Measurements from ENCODE around the gene RFC1.
"Not testable (repeated sequence)": the region's sequence is repeated elsewhere in the genome, so short reads cannot be mapped to it uniquely, and the experiment has no call there.

Gene RFC1, protein sequence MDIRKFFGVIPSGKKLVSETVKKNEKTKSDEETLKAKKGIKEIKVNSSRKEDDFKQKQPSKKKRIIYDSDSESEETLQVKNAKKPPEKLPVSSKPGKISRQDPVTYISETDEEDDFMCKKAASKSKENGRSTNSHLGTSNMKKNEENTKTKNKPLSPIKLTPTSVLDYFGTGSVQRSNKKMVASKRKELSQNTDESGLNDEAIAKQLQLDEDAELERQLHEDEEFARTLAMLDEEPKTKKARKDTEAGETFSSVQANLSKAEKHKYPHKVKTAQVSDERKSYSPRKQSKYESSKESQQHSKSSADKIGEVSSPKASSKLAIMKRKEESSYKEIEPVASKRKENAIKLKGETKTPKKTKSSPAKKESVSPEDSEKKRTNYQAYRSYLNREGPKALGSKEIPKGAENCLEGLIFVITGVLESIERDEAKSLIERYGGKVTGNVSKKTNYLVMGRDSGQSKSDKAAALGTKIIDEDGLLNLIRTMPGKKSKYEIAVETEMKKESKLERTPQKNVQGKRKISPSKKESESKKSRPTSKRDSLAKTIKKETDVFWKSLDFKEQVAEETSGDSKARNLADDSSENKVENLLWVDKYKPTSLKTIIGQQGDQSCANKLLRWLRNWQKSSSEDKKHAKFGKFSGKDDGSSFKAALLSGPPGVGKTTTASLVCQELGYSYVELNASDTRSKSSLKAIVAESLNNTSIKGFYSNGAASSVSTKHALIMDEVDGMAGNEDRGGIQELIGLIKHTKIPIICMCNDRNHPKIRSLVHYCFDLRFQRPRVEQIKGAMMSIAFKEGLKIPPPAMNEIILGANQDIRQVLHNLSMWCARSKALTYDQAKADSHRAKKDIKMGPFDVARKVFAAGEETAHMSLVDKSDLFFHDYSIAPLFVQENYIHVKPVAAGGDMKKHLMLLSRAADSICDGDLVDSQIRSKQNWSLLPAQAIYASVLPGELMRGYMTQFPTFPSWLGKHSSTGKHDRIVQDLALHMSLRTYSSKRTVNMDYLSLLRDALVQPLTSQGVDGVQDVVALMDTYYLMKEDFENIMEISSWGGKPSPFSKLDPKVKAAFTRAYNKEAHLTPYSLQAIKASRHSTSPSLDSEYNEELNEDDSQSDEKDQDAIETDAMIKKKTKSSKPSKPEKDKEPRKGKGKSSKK

DNA sequence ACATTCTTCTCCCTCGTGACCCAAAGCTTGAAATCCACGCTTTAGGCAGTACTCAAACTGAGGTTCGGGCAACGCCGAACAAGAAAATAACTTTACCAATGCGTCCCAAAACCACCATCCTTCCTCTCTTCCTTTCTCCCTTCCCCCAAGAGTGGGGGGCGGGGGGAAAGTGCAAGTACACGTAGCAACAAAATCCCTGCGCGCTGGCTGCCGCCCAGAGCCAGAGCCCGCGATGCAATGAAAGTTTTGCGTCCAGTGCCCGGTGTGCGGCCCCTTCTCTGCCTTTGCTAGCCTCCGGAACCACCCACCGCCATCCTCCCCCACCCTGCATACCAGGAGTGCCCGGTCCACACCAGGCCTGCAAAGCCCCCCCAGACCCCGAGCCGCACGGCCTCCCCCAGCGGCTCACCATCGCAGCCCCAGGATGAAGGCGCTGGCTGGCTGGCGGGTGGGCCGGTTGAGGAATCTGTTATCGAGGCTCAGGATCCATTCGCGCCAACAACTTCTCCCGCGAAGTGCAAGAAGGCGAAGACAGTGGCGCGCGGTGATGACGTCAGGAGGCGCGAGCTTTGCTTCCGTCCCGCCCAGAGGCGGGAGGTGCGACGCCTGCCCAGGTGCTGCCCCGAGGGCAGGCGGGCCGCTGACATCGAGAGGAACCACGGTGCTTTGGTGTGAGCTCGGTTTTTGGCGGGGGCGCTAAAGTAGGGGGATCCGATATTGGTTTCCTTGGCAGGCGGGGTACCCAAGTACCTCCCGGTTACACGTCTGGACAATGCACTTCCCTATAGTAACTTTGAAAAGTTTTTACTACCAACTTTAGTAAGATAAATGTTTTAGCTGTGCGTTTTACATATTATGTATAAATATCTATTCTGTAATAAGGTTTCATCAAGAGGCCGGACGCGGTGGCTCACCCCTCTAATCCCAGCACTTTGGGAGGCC, at the start of gene RFC1:
Gene RFC1 (minus strand): TSS at position 533 of the 942 bp plus-strand sequence. CDS start 121 bp downstream, at position 412.
- peak; percentile 85 for DNase-seq (ENCODE audit: low read depth)

DNA sequence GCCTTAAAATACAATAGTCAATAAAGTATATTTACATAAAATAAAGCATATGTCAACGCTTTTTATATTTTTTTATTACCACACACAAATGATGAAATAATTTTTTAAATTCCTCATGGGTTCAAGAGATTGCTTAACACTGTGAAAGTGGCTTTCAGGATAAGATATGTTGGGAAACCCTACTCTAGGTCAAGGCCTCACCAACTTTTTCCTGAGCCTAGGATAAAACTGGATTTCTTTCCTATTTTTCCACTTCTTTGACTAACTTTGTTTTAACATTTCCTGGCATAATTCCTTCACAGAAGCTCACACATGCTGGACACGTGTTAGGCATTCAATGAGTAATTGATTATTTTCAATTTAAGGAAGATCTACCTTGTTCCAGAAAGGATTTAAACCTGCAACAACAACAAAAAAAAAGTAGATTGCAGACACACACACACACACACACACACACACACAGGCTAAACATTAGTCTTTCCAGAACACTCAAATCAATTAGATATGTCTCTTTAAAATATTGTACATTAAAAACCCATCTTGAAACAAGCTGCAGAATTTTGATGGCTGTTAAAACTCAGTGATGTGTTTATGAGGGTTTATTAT, 49.6 kb upstream of the RFC1 start:
- no peak for DNase-seq (ENCODE audit: low read depth)

DNA sequence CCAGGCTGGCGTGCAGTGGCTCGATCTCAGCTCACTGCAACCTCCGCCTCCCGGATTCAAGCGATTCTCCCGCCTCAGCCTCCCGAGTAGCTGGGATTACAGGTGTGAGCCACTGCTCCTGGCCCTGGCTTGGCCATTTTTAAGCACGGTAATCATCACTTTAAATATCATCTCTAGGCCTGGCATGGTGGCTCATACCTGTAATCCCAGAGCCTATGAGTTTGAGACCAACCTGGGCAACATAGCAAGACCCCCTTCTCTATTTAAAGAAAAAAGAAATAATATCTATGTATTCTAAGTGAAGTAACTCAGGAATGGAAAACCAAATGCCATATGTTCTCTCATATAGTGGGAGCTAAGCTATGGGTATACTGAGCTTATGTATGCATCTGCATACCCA, 45.4 kb upstream of the RFC1 start:
- not testable (repeated sequence) for DNase-seq (ENCODE audit: low read depth)

DNA sequence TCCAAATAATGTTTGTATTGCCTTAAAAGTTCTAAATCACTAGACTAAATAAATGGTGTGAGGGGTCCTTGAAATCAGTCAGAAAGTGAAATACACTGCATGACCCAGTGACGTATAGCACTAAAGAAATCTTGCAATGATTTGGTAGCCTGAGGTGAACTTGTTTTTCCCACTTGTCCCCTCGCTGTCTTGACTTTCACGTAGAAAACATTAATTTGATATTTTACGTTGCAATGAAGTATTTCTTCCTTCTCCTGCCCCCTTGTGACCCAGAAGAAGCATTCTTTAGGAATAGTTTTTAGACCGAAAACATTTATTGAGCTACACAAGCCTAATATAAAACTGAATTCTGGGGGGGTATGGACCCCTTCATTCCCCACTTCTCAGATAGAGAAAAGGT, 44.3 kb upstream of the RFC1 start:
- no peak for DNase-seq (ENCODE audit: low read depth)

DNA sequence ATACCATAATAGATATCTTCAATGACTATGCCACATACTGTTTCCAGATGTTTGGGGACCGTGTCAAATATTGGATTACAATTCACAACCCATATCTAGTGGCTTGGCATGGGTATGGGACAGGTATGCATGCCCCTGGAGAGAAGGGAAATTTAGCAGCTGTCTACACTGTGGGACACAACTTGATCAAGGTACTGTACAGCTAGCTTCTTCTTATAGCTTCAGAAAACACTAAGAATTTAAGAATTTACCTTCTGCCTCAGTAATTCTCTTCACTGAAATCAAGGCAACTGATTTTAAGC, 41.4 kb upstream of the RFC1 start:
- DNase-seq (ENCODE audit: low read depth): no peak

DNA sequence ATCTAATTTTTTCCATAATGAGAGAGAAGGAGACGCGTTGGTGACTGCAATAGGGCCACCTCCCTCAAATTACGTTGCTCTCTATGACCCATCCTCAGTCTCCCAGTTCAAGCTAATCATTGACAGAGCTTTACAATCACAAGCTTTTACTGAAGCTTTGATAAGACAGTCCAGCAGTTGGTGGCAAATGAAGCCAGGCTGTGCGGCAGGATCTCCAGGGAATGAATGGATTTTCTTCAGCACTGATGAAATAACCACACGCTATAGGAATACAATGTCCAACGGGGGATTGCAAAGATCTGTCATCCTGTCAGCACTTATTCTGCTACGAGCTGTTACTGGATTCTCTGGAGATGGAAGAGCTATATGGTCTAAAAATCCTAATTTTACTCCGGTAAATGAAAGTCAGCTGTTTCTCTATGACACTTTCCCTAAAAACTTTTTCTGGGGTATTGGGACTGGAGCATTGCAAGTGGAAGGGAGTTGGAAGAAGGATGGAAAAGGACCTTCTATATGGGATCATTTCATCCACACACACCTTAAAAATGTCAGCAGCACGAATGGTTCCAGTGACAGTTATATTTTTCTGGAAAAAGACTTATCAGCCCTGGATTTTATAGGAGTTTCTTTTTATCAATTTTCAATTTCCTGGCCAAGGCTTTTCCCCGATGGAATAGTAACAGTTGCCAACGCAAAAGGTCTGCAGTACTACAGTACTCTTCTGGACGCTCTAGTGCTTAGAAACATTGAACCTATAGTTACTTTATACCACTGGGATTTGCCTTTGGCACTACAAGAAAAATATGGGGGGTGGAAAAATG, 40.8 kb upstream of the RFC1 start, which contains the start of gene KLB:
Gene KLB (plus strand): TSS at position 168 of the 821 bp plus-strand sequence. CDS start 20 bp downstream, at position 188.
- no peak for DNase-seq (ENCODE audit: low read depth)

DNA sequence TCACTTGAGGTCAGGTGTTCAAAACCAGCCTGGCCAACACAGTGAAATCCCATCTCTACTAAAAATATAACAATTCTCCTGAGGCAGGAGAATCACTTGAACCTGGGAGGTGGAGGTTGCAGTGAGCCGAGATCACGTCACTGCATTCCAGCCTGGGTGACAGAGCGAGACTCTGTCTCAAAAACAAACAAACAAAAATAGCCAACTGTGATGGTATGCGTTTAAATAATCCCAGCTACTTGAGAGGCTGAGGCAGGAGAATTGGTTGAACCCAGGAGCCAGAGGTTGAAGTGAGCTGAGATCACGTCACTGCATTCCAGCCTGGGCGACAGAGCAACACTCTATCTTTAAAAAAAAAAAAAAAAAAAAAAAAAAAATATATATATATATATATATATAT, 35.5 kb upstream of the RFC1 start:
- DNase-seq (ENCODE audit: low read depth): not testable (repeated sequence)

DNA sequence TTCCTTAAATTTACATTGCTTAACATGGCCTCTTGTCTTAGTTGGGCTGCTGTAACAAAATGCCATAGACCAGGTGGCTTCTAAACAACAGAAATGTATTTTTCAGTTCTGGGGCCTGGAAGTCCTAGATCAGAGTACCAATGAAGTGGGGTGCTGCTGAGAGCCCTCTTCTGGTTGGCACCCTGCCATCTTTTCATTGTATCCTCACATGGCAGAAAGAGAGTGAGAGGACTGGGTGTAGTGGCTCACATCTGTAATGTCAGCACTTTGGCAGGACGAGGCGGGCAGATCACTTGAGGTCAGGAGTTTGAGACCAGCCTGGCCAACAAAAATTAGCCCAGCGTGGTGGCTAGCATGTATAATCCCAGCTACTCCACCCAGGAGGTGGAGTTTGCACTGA, 28.5 kb upstream of the RFC1 start:
- DNase-seq (ENCODE audit: low read depth): no peak

DNA sequence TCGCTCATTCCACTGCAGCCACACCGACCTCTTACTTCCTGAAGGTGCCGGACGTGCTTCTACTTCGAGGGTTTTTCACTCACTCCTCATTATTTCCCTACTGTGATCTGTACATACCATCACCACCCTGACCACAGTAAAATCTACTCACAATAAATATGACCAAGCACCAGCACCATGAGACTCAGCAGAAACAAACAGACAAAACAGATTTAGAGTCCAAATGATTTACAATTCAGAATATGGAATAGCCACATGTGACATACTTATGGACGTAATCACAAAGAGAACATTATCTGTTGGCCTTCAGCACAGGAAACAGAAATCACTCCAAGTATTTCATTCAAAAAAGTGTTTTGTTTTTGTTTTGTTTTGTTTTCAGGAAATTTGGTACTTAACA, 24.4 kb upstream of the RFC1 start:
- DNase-seq (ENCODE audit: low read depth): no peak

DNA sequence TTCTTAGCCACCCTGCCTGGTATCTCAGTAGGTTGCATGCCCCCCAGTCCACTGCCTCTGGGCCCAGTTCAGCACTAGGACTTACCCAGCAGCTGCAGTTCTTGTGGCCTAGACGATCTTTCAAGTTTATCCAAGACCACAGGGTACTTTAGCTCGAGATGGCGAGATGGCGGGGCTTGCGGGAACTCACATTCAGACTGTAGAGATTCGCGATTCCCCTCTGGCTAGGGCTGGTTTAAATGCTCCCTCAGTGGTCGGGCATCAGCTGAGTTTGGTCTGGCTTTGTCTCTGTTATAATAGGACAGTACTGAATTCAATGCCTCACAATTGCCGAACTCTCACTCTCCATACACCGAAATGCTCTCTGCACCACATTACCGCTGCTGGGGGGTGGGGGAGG, 18.4 kb upstream of the RFC1 start:
- DNase-seq (ENCODE audit: low read depth): no peak

DNA sequence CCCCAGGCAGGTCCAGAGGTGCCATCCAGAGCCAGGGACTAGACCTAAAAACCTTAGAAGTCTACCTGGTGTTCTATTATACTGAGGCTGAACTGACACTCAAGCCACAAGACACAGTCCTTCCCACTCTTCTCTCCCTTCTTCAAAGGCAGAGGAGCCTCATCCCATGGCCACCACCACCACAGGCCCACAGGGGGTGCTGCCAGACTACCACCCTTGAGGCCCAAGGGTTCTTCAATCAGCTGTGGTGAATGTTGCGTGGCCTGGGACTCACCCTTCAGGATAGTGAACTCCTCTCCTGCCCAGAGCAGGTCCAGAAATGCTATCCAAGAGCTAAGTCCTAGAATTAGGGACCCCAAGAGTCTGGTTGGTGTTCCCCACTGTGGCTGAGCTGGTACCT, 17.5 kb upstream of the RFC1 start:
- no peak for DNase-seq (ENCODE audit: low read depth)

DNA sequence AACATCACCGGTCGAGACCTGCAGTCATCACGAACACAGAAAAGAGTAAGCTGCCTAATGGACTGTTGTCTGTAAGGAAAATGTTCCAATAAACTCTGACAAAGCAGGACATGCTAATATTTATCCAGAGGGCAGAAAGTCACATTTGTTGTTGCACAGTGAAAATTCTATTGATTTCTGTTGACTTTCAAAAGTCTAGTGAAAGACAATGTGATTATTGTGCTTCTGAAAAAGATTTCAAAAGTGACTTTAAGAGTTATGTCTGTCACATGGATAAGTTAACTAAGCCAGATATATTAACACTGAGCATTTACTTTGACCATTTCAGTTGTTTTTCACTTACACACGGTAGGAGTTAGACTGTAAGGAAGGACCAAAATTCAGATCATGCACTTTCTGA, 9.3 kb upstream of the RFC1 start:
- no peak for DNase-seq (ENCODE audit: low read depth)

DNA sequence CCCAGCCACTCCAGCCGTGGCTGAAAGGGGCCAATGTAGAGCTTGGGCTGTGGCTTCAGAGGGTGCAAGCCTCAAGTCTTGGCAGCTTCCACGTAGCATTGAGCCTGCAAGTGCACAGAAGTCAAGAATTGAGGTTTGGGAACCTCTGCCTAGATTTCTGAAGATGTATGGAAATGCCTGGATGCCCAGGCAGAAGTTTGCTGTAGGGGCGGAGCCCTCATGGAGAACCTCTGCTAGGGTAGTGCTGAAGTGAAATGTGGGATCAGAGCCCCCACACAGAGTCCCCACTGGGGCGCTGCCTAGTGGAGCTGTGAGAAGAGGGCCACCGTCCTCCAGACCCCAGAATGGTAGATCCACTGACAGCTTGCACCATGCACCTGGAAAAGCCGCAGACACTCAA, 5.0 kb upstream of the RFC1 start:
- not testable (repeated sequence) for DNase-seq (ENCODE audit: low read depth)

DNA sequence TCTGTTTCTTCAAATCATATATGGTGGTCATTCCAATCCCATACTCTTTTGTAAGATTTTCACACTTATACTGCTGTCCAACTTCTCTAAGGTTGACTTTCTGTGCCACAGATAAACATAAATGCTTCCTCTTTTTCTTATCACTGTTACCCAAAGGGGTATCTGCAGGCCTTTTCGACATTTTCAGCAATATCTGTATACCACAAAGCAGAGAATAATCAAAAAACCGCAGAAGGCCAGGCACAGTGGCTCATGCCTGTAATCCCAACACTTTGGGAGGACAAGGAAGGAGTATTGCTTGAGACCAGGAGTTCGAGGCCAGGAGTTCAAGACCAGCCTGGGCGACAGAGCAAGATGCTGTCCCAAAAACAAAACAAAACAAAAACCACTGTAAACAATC, 3.1 kb upstream of the RFC1 start:
- DNase-seq (ENCODE audit: low read depth): no peak

DNA sequence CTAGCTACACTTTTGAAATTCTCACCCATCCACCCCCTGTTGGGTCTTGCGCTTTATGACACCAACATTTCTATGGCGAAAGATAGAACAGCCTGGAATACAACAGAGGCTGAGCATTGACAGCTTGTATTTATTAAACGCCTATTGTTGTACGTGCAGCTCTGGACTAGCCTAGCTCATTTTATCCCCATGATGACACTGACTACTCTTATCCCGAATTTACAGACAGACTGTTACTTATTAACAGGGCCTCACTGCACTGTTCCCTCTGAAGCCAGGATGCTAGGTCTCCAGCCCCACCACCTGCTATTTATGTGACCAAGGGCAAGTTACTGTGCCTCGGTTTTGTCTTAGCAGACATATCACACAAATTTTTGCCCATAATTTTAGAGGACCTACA, 1.0 kb upstream of the RFC1 start:
- DNase-seq (ENCODE audit: low read depth): no peak

DNA sequence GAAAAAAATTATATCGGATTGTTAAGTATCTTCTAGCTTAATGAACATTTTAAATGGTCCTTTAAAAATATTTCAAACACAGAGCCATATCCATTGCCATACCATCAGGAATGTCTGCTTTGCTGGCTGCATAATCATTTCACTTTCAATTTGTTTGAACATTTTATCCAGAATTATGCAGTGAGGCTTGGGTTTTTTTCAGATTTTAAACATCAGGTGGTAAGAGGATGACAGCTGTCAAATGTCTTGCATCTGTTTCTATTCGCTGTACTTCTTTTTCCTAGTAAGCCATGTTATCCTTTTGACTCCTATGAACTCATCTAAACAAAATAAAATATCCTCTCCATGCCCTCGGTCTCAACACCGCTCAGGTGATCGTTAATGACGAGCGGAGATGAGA, 802 bp downstream of the RFC1 start:
- no peak for DNase-seq (ENCODE audit: low read depth)

DNA sequence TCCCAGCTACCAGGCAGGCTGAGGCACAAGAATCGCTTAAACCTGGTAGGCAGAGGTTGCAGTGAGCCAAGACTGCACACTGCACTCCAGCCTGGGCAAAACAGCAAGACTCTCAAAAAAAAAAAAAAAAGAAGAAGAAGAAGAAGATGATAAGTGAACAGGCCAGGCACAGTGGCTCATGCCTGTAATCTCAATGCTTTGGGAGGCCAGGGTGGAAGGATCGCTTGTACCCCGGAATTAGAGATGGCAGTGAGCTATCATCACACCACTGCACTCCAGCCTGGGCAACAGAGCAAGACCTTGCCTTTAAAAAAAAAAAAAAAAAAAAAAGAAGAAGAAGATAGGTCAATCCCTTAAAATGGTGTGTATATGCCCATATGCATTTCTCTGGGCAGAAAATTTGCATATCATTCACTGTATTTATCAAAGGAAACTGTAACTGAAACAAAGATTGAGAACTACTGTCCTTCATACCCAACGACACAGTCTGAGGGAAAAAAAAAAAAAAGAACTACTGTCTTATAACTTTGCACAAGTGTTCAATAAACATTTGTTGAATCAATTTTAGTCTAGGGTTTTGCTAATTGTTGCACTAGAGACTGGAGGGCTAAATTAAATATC, 2.3 kb downstream of the RFC1 start:
- DNase-seq (ENCODE audit: low read depth): no peak

DNA sequence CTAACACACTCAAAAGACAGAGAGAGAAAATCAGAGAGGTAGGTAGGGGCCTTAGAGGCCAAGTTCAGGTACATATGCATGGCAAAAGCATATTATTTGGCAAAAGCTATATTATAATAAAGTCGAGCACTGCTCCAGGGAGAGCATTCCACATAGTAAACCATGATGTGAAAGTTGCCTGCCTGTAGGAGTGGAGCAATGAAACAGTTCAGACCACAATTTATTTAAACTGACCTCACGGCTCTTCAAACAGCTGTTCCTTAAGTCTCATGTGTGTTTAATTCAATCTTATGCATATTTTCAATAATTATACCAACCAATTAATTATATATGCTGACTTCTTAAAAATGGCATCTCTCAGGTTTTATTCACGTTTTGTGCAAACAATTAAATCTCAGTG, 3.3 kb downstream of the RFC1 start:
- DNase-seq (ENCODE audit: low read depth): no peak

DNA sequence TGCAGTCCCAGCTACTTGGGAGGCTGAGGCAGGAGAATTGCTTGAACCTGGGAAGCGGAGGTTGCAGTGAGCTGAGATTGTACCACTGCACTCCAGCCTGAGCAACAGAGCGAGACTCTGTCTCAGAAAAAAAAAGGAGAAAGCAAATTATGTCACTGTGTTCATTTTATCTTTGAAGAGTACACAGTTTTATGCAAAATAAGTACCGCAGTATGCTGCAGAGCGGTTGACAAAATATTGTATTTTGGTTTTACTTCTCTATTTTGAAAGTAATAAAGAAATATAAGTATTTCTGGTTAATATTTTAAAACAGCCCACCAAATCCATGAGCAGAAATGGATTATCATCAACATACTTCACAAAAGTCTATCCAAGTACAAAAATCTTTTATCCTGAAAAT, 5.6 kb downstream of the RFC1 start:
- DNase-seq (ENCODE audit: low read depth): not testable (repeated sequence)

DNA sequence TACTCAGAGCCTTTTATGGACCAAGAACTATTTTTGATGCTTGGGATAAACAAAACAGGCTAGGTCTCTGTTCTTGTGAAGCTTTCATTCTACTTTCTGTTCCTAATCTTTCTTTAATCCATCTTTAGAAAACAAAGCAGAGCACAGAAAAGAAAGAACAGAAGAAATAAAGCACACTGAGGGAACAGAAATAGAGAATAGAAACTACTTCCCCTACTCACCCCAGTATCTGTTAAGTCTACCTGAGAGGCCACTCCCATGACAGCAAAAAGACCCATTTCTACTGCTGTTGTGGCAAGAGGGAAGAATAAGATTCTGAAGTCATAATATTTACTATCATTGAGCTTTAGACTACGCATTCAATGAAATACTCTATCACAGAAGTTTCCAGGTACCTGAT, 9.2 kb downstream of the RFC1 start:
- no peak for DNase-seq (ENCODE audit: low read depth)

Data from T-helper 22 cell (primary cell).